ENCODE measurements around the gene GABRR3. TPM values are rescaled to one million over a fixed set of nuclear protein-coding genes. Genes with fewer than 3 reads are reported as not detected.

The GABRR3 gene
- total RNA-seq, 2 donors from 2014 or later: 0.34 TPM; not detected in 1

GRCh38 chr3:97988784-97989568, 46.1 kb downstream of the GABRR3 start:
- no peaks in the 10 kb centered on the region for H3K27me3 ChIP-seq (replicated peaks; ENCODE audit: insufficient read depth)
- H3K36me3 ChIP-seq: no peaks in the 10 kb centered on the region
- no peak for DNase-seq (ENCODE audit: low spot score)
- no peaks in the 10 kb centered on the region for H3K4me1 ChIP-seq (replicated peaks)
- intact Hi-C loops (cut with DNase I): no loop called here
- over 99% methylated on average over 3 of the region's 3 CpGs for WGBS
- no peak for TF ChIP-seq POLR2AphosphoS5 (IDR thresholded peaks at IDR 0.05)
- H3K9me3 ChIP-seq: no peaks in the 10 kb centered on the region
- H3K4me3 ChIP-seq: no peak overlapping the region
- H3K27ac ChIP-seq: no peak overlapping the region

- DNase-seq (ENCODE audit: low spot score): no peak
Observed at GRCh38 chr3:97987306-97987705, 47.8 kb downstream of the GABRR3 start.

GRCh38 chr3:97983933-97984491, 51.1 kb downstream of the GABRR3 start:
- Histone ChIP-seq H3K4me1 (replicated peaks) (no peaks in the 10 kb centered on the region), H3K4me3 (no peak overlapping the region), H3K27ac (no peak overlapping the region), H3K9me3 (no peaks in the 10 kb centered on the region), H3K27me3 (replicated peaks; ENCODE audit: insufficient read depth) (no peaks in the 10 kb centered on the region), H3K36me3 (no peaks in the 10 kb centered on the region)
- no peak for TF ChIP-seq POLR2A (IDR thresholded peaks at IDR 0.05)
- TF ChIP-seq POLR2AphosphoS5 (IDR thresholded peaks at IDR 0.05): no peak
- TF ChIP-seq CTCF (IDR thresholded peaks at IDR 0.05): no peak
- 51% methylated on average over 2 of the region's 2 CpGs for WGBS
- intact Hi-C loops (cut with DNase I): no loop called here
- no peak for DNase-seq (ENCODE audit: low spot score)

More at GRCh38 chr3:97987306-97987705, 47.8 kb downstream of the GABRR3 start:
- no peaks in the 10 kb centered on the region for H3K36me3 ChIP-seq
- no peaks in the 10 kb centered on the region for H3K4me1 ChIP-seq (replicated peaks)
- 92% methylated on average over 2 of the region's 2 CpGs for WGBS
- TF ChIP-seq CTCF (IDR thresholded peaks at IDR 0.05): no peak
- TF ChIP-seq POLR2AphosphoS5 (IDR thresholded peaks at IDR 0.05): no peak
- no peak for TF ChIP-seq POLR2A (IDR thresholded peaks at IDR 0.05)
- no peak overlapping the region for H3K27ac ChIP-seq
- no peaks in the 10 kb centered on the region for H3K9me3 ChIP-seq
- intact Hi-C loops (cut with DNase I): no loop called here
- no peaks in the 10 kb centered on the region for H3K27me3 ChIP-seq (replicated peaks; ENCODE audit: insufficient read depth)
- no peak overlapping the region for H3K4me3 ChIP-seq

- Histone ChIP-seq H3K9me3 (no peaks in the 10 kb centered on the region), H3K27me3 (replicated peaks; ENCODE audit: insufficient read depth) (no peaks in the 10 kb centered on the region), H3K4me1 (replicated peaks) (no peaks in the 10 kb centered on the region), H3K36me3 (no peaks in the 10 kb centered on the region), H3K27ac (no peak overlapping the region), H3K4me3 (no peak overlapping the region)
- TF ChIP-seq CTCF (IDR thresholded peaks at IDR 0.05) (no peak), POLR2AphosphoS5 (IDR thresholded peaks at IDR 0.05) (no peak), POLR2A (IDR thresholded peaks at IDR 0.05) (no peak)
- 71% methylated on average over 3 of the region's 3 CpGs for WGBS
- no peak for DNase-seq (ENCODE audit: low spot score)
- intact Hi-C loops (cut with DNase I): no loop called here
Observed at GRCh38 chr3:97981886-97982285, 53.2 kb downstream of the GABRR3 start.

- Histone ChIP-seq H3K27me3 (replicated peaks; ENCODE audit: insufficient read depth) (no peaks in the 10 kb centered on the region), H3K27ac (no peak overlapping the region), H3K4me3 (no peak overlapping the region), H3K36me3 (no peaks in the 10 kb centered on the region), H3K9me3 (no peaks in the 10 kb centered on the region), H3K4me1 (replicated peaks) (no peaks in the 10 kb centered on the region)
- no peak for DNase-seq (ENCODE audit: low spot score)
- no peak for TF ChIP-seq CTCF (IDR thresholded peaks at IDR 0.05)
- TF ChIP-seq POLR2AphosphoS5 (IDR thresholded peaks at IDR 0.05): no peak
- no peak for TF ChIP-seq POLR2A (IDR thresholded peaks at IDR 0.05)
- WGBS: 83% methylated on average over 3 of the region's 3 CpGs
- intact Hi-C loops (cut with DNase I): no loop called here
Observed at GRCh38 chr3:97979610-97980009, 55.5 kb downstream of the GABRR3 start.

All from prostate gland (tissue), 2 donors.